B cell (primary cell): ENCODE data around the gene DACT2. TPM values are rescaled to one million over a fixed set of nuclear protein-coding genes. Genes with fewer than 3 reads are reported as not detected.

Experiments used
- ATAC-seq: fragments of 200-7000 bp; cut with Tn5 transposase; one replicate; pipeline ENCODE4 v1.10.0; 2021; ENCODE audit warnings: low read depth, mild to moderate bottlenecking, moderate number of reproducible peaks, moderate library complexity
- CTCF ChIA-PET: fragments of 350-600 bp; sonication (Branson Sonifier 250); formaldehyde crosslinking; loops from one replicate; lab custom pipeline; 2021; ENCODE audit warnings: antibody characterized with exemption, inconsistent platforms; lab: Charles Lee
- POLR2A ChIA-PET: fragments of 350-600 bp; sonication (Branson Sonifier 250); formaldehyde crosslinking; loops from one replicate; lab custom pipeline; 2021; ENCODE audit warnings: antibody characterized with exemption; lab: Charles Lee
- DNase-seq: peaks from one replicate; pipeline ENCODE4 v3.0.0; 2013
- H2AFZ ChIP-seq: 2 replicates; pipeline ENCODE4 v1.6.1; 2012; ENCODE audit warnings: mild to moderate bottlenecking, low read depth, low read length; ENCODE audit not compliant: insufficient read depth, poor library complexity, severe bottlenecking
- H3K27ac ChIP-seq, 2 donors: 1 replicate in 1 of 2; 2 replicates in 1 of 2; pipeline ENCODE4 v1.5.1; 2012 to 2013; ENCODE audit warnings: low read length in 2 of 2, mild to moderate bottlenecking in 2 of 2, moderate library complexity in 1 of 2
- H3K27me3 ChIP-seq, 4 experiments: fragments of 200-600 bp in 1 of 4; sonication (generic) in 1 of 4; replicated peaks in 1 of 4; 1 replicate in 2 of 4; 2 replicates in 2 of 4; pipeline versions ENCODE4 v1.6.1 to v1.7.0; 2013 to 2016; ENCODE audit warnings: low read length in 3 of 4, mild to moderate bottlenecking in 2 of 4, mixed read lengths in 1 of 4, moderate library complexity in 1 of 4; ENCODE audit not compliant: insufficient read depth in 4 of 4, control insufficient read depth in 3 of 4; ENCODE audit errors: control extremely low read depth in 1 of 4
- H3K36me3 ChIP-seq, 2 experiments: replicated peaks in 1 of 2; 1 replicate in 1 of 2; 2 replicates in 1 of 2; pipeline versions ENCODE4 v1.6.1 to v1.7.1; 2013; ENCODE audit warnings: low read length in 1 of 2; ENCODE audit not compliant: insufficient read depth in 2 of 2, control insufficient read depth in 1 of 2; ENCODE audit errors: control extremely low read depth in 1 of 2, extremely low read depth in 1 of 2
- H3K4me1 ChIP-seq, 2 donors: fragments of 200-600 bp in 1 of 2; sonication (generic) in 1 of 2; 1 replicate in 1 of 2; 2 replicates in 1 of 2; pipeline versions ENCODE4 v1.5.1 to v1.6.1; 2013 to 2017; ENCODE audit warnings: low read length in 2 of 2; ENCODE audit not compliant: control insufficient read depth in 2 of 2, insufficient read depth in 2 of 2
- H3K4me2 ChIP-seq: replicated peaks from 2 replicates; pipeline ENCODE3; 2012; ENCODE audit warnings: mild to moderate bottlenecking, low read depth, low read length; ENCODE audit not compliant: poor library complexity, severe bottlenecking
- H3K4me3 ChIP-seq, 5 experiments: fragments of 200-600 bp in 1 of 5; sonication (generic) in 1 of 5; 1 replicate in 3 of 5; 2 replicates in 2 of 5; pipeline versions ENCODE4 v1.5.1 to v1.7.0; 2011 to 2016; ENCODE audit warnings: low read length in 4 of 5, mild to moderate bottlenecking in 4 of 5, low read depth in 2 of 5, control low read depth in 1 of 5, moderate library complexity in 1 of 5; ENCODE audit not compliant: insufficient read depth in 1 of 5; ENCODE audit errors: control extremely low read depth in 1 of 5, extremely low read depth in 1 of 5
- H3K79me2 ChIP-seq: fragments of 200-600 bp; sonication (generic); one replicate; pipeline ENCODE4 v1.6.0; 2016; ENCODE audit warnings: low read length; ENCODE audit not compliant: control insufficient read depth, insufficient read depth
- H3K9ac ChIP-seq: fragments of 200-600 bp; sonication (generic); 2 replicates; pipeline ENCODE4 v1.6.1; 2017; ENCODE audit warnings: mild to moderate bottlenecking, low read length, moderate library complexity
- H3K9me3 ChIP-seq, 3 donors: one replicate each; pipeline versions ENCODE4 v1.6.1 to v1.7.1; 2013; ENCODE audit warnings: low read length in 2 of 3; ENCODE audit not compliant: control insufficient read depth in 2 of 3, insufficient read depth in 1 of 3; ENCODE audit errors: control extremely low read depth in 1 of 3
- H4K20me1 ChIP-seq: 2 replicates; pipeline ENCODE4 v1.6.0; 2012; ENCODE audit warnings: mild to moderate bottlenecking, low read length; ENCODE audit not compliant: insufficient read depth, control insufficient read depth, poor library complexity, severe bottlenecking
- H3K27ac Mint-ChIP-seq: one replicate; pipeline ENCODE4 v1.8.0; 2021; ENCODE audit warnings: mixed read lengths
- H3K27me3 Mint-ChIP-seq: one replicate; pipeline ENCODE4 v1.8.0; 2021; ENCODE audit warnings: mixed read lengths
- H3K4me1 Mint-ChIP-seq: one replicate; pipeline ENCODE4 v1.8.0; 2021; ENCODE audit warnings: mixed read lengths
- H3K4me3 Mint-ChIP-seq: one replicate; pipeline ENCODE4 v1.8.0; 2021; ENCODE audit warnings: mixed read lengths
- H3K9me3 Mint-ChIP-seq: one replicate; pipeline ENCODE4 v1.8.0; 2022; ENCODE audit warnings: mixed read lengths; ENCODE audit not compliant: insufficient read depth
- EZH2 ChIP-seq: IDR thresholded peaks from 2 replicates; pipeline ENCODE4 v1.6.1; 2012; ENCODE audit warnings: borderline replicate concordance, low read depth, mild to moderate bottlenecking, moderate library complexity, low read length; ENCODE audit not compliant: insufficient read depth, poor library complexity, severe bottlenecking
- intact Hi-C: fragments of 100-400 bp; cut with micrococcal nuclease; formaldehyde crosslinking; loops from one replicate; pipeline ENCODE4 v1.10.0; 2022
- polyA plus RNA-seq: library from polyadenylated mRNA; depleted of rRNA; stranded (reverse); fragments of >200 nt; gene quantifications from 2 replicates; pipeline ENCODE4 v1.2.3, GENCODE V29; 2012
- total RNA-seq, 2 donors: library from RNA; stranded (reverse); fragments of 120-200 nt in 1 of 2; gene quantifications; 1 replicate in 1 of 2; 2 replicates in 1 of 2; pipeline versions ENCODE4 v1.2.3 to v1.2.4, GENCODE V29; 2013 to 2022
- TF ChIP-seq, protein P1 (sequence below): fragments of 200-600 bp; IDR thresholded peaks from one replicate; pipeline ENCODE4 v1.8.0; 2022; ENCODE audit warnings: antibody characterized with exemption, mild to moderate bottlenecking

Gene DACT2
- total and polyA plus RNA-seq, 2 donors (not counting 1 experiment from before 2014, with no cell fraction given): not detected

DNA sequence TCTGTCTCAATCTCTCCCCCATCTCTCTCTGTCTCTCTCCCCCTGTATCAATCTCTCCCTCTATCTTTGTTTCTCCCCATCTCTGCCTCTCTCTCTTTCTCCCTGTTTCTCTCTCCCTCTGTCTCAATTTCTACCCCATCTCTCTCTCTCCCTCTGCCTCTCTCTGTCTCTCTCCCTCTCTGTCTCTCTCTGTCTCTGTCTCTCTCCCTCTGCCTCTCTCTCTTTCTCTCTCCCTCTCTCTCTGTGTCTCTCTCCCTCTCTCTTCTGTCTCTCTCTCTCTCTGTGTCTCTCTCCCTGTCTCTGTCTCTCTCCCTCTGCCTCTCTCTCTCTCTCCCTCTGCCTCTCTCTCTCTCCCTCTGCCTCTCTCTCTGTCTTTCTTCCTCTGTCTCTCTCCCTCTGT lies 62.6 kb downstream of the DACT2 start:
- H3K79me2 ChIP-seq: no peaks in the 10 kb centered on the region
- intact Hi-C loops: no loop called here
- no peak overlapping the region for H3K4me3 ChIP-seq
- ATAC-seq (no peak), DNase-seq (no peak)
- H4K20me1 ChIP-seq: no peaks in the 10 kb centered on the region
- H3K27me3 ChIP-seq: no peaks in the 10 kb centered on the region
- no peaks in the 10 kb centered on the region for H3K4me1 ChIP-seq
- H3K9ac ChIP-seq: no peak overlapping the region
- Mint-ChIP-seq H3K9me3 (peaks cover 5% of the 10 kb centered on the region), H3K4me1 (no peaks in the 10 kb centered on the region), H3K27ac (no peak overlapping the region), H3K27me3 (peaks cover 3% of the 10 kb centered on the region), H3K4me3 (no peak overlapping the region)
- ChIA-PET POLR2A (no interaction called here), CTCF (no interaction called here)
- TF ChIP-seq, protein P1, sequence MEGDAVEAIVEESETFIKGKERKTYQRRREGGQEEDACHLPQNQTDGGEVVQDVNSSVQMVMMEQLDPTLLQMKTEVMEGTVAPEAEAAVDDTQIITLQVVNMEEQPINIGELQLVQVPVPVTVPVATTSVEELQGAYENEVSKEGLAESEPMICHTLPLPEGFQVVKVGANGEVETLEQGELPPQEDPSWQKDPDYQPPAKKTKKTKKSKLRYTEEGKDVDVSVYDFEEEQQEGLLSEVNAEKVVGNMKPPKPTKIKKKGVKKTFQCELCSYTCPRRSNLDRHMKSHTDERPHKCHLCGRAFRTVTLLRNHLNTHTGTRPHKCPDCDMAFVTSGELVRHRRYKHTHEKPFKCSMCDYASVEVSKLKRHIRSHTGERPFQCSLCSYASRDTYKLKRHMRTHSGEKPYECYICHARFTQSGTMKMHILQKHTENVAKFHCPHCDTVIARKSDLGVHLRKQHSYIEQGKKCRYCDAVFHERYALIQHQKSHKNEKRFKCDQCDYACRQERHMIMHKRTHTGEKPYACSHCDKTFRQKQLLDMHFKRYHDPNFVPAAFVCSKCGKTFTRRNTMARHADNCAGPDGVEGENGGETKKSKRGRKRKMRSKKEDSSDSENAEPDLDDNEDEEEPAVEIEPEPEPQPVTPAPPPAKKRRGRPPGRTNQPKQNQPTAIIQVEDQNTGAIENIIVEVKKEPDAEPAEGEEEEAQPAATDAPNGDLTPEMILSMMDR: no peak
- TF ChIP-seq EZH2: no peak
- H3K36me3 ChIP-seq: no peaks in the 10 kb centered on the region
- H2AFZ ChIP-seq: no peak overlapping the region
- no peak overlapping the region for H3K27ac ChIP-seq
- H3K4me2 ChIP-seq: no peak overlapping the region
- H3K9me3 ChIP-seq: peaks cover 0 to 17% (median 0%) of the 10 kb centered on the region in 3 donors

Other genes with a start within 250 kb of the DACT2 start
- gene FRMD1, start 240.6 kb downstream of the DACT2 start, total RNA-seq: not detected in 2 replicates
- gene FRMD1, start 240.6 kb downstream of the DACT2 start, polyA plus RNA-seq: not detected in 2 replicates
- gene SMOC2, start 121.4 kb upstream of the DACT2 start, total RNA-seq: 0.37 and 0.51 TPM in 2 replicates
- gene SMOC2, start 121.4 kb upstream of the DACT2 start, polyA plus RNA-seq: 0.06 TPM in 1 of 2 replicates, not detected in the other